Ramos (cell line): ENCODE results near the gene RNASET2.
"Not testable (repeated sequence)": the region's sequence is repeated elsewhere in the genome, so short reads cannot be mapped to it uniquely, and the experiment has no call there.

Experiments
- in situ Hi-C: fragments of 300-500 bp; cut with MboI; formaldehyde crosslinking; loops from one replicate; pipeline ENCODE4 v1.14.3; 2022; ENCODE audit warnings: low sequenced_read_pairs; ENCODE audit not compliant: unreplicated experiment

The RNASET2 gene

DNA sequence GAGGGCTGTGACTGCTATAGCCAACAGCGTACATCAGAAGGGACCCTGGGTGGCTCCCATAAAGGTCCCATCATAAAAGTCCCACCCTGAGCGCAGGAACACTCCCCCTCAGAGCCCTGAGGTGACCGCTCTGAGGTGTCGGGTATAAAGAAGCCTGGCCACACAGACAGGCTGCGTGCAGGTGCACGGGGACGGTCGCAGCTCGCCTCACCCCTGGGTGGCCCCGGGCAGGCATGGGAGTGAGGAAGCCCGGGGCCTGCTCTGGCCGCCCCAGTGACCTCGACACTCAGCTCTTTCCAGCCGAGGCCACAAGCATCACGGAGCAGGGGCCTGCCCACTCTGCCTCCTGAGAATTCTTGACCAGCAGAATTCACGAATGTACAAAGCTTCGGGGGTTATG is 14.4 kb upstream of the RNASET2 start:
- in situ Hi-C loops: no loop called here

DNA sequence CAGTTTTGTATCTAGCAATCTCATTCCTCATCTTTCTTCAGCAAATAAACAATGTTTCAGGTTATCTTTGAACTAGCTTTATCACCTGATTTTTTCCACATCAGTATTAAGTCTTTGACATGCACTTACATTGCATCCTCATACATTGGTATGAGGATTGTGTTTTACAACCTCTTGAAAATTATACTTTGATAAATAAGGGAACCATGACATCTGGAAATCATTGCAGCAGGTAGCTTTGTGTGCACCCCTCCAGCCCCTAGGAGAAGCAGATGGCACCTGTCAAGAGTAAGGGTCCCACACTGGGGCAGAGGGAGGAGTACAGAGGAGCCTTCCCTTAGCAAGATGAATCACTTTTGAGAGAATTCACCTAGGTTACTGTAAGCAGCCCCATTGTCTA is 13.7 kb upstream of the RNASET2 start:
- in situ Hi-C loops: no loop called here

DNA sequence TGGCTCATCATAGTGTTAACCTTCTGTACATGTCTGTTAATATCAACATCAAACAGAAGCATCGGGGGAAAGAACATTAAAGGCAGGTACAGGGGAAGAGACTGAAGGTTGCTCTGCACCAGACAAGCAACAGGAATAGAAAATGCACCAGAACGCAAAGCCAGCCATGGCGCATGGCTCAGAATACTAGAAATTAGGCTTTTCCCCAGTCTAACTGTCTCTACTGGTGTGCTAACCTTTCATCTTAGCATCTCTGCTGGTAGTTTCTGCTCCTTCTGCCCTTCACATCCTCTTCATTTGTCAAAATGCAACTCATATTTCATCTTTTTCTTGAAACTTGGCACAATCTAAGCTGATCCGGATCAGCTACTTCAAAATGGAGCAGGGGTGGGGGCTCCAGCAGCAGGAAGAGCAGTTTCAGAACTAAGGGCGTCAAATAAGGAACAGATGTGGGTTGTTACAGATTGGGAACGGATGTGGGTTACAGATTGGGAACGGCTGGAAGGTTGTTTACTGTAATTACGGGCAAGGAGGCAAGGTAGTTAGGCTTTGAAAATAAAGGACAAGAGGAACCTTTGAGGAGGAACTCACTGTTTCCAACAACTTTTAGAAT is 13.1 kb upstream of the RNASET2 start:
- in situ Hi-C loops: no loop called here

DNA sequence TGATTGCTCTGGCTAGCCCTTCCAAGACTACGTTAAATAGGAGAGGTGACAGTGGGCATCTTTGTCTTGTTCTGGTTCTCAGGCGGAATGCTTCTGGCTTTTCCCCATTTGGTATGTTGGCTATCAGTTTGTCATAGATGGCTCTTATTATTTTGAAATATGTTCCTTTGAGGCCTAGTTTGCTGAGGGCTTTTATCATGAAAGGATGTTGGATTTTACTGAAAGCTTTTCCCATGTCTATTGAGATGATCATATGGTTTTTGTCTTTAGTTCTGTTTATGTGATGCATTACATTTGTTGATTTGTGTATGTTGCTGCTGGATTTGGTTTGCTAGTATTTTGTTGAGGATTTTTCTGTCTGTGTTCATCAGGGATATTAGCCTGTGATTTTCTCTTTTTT is 9.9 kb upstream of the RNASET2 start:
- in situ Hi-C loops: no loop called here

DNA sequence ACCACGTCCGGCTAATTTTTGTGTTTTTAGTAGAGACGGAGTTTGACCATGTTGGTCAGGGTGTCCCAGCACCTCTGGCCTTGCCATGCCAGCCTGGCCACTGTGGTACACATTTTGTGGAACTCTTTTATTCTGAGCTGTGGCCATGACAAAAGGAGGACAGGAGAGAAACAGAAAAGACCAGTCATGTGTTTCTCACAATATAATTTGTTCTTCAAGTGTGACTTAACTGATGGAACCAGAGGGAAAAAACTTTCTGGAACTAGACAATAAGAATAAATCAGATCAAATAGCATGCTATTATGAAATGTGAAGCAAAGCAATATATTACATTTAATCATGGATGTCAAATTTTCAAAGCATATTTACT is 4.2 kb upstream of the RNASET2 start:
- in situ Hi-C loops: no loop called here

DNA sequence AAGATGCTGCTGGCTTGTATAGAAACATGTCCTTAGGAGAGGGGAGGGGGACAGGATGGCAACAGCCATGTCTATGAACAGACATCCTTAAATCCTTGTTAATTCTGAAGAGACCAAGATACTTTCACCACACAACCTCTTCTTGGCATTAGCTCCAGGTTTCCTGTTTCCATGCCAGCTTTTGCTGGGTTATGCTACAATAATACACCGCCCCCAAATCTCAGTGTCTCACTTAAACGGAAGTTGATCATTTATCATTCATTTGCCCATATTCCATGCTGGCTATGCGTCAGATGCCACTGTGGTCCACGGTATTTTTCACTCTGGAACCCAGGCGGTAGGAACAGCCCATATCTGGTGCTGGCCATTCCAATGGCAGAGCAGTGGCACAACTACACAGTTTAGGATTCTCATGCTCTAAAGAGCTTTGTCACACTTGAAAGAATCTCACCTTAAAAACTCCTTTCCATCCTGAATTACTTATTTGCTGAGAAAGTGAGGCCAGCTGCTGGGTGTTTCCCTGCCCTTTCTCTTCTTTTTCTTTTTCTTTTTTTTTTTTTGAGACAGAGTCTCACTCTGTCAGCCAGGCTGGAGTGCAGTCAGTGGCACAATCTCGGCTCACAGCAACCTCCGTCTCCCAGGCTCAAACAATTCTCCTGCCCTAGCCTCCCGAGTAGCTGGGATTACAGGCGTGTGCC is 3.7 kb upstream of the RNASET2 start:
- in situ Hi-C loops: no loop called here

DNA sequence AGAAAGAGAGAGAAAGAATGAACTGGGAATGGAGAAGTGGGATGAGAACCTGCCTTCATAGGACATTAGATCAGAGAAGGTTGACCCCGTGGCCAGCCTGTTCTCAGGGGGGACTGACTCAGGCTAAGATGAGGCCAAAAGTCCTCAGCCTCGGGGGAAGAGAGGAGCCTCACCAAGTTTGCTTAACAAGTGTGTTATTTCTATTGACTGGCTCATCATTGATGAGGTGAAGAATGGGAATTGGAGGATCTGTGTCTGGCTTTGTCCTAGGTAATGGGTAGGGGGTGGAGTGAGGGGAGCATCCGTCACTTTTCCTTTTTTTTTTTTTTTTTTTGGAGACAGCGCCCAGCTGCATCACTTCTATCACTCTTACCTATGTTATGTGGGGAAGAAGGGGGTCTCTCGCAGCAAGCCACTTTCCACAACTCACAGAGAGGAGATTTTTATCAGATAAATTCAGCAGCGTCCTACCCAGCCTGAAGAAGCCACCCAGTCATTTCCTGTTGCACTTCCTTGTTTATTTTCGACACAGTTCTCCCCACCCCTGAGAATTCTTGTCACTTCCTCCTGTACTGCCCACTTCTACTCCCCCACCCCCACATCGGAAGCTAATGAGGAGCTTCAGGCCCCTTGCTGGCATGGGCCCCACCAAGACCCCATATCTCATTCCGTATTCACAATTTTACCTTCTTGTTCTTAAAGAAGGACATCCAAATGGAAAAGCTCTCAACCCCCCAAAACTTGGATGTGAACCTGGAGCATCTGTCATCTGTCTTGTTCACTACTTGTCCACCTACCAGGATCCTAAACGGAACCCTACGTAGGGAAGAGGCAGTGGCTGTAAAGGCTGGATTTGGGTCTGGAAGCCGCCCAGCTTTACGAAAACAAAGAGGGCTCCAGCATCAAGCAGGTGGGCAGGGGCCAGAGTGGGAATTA is 2.8 kb upstream of the RNASET2 start:
- in situ Hi-C loops: no loop called here

DNA sequence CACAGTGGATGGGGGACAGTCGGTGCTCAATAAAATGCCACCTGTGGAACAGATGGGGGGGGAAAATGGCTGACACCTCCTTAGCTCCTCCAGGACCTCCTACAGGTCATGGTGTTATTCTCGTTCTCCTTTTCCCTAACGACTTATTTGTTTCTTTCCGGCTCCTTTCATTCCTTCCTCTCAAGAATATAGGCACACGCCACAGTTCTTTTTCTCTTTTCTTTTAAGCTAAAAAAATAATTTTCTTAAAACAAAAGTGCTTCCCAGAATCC is 1.4 kb upstream of the RNASET2 start:
- in situ Hi-C loops: no loop called here

DNA sequence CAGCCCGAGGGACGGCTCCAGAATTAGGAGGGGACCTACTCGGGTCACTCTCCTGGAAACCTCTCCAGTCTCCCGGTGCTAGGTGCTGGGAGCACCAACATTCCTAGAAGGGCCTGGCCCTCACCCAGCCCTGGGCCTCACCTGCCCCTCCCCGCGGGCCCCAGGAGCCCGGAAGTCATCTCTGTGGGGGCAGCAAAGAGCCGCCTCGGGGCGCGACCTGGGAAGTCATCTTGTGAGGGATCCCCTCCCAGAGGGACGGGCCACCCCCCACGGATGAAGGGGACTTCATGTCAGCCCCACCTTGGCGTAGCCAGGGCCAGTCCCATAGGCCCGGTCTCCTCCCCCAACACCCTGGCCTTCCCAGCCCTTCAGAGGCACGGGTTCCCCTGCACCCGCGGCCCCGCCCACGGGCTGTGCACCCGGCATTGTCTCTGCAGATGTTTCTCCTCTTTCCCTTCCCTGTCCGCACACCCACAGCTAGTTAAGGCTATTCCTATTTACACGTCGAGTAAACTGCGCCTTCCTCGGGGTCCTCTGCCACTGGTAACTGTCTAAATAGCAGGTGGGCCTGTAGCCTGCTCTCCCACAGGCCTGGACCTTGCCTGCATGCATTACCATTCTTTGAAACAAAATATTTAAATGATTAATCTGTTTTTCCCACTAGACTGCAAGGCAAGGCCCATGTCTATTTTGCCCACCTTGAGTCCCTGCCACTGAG is 896 bp upstream of the RNASET2 start:
- in situ Hi-C loops: no loop called here

DNA sequence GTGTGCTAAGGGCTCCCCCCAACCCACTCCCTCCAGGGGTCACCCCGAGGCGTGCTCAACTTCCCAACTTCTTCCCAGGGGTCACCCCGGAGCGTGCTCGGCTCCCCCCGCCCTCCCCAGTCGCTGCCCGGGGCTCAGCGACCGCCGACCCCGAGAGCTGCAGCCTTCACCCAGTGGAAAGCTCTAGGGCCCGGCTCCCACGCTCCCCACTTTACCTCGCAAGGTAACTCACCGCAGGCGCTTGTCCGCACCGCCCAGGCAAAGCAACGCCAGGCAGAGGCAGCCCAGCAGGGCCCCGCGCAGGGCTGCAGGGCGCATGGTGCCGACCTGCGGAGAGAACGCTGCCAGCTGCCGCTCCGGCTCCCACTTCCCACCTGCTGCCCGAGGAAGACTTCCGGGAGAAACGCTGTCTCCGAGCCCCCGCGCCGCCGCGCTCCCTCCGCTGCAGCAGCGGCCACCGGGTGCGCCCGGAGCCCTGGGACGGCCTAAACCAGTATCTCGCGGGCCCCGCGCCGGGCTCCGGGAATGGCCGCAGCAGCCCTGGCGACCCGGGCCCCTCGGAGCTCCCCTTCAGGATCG is 396 bp downstream of the RNASET2 start:
- in situ Hi-C loops: no loop called here

DNA sequence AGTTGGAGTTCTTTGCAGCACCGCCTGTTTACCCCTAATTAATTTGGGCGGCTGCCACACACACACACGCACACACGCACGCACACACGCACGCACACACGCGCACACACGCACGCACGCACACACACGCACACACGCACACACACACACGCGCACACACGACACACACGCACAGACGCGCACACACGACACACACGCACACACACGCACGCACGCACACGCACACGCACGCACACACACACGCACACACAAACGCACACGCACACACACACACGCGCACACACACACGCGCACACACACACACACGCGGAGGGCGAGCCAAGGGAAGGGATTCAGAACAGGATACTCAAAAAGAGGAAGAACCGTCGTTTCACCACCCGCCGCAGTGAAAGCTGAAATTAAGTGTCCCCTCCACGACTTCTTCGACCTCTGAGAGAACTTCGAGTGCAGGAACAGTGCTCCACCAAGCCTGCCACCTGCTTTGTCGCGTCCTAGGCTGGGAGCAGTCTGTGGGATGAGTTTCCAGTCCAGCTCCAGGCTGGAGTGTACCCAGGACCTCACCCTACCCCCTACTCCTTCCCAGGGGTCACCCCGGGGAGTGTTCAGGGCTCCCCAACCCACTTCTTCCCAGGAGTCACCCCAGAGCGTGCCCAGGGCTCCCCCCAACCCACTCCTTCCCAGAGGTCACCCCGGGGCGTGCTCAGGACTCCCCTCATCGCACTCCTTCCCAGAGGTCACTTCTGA is 1.1 kb downstream of the RNASET2 start:
- in situ Hi-C loops: no loop called here

DNA sequence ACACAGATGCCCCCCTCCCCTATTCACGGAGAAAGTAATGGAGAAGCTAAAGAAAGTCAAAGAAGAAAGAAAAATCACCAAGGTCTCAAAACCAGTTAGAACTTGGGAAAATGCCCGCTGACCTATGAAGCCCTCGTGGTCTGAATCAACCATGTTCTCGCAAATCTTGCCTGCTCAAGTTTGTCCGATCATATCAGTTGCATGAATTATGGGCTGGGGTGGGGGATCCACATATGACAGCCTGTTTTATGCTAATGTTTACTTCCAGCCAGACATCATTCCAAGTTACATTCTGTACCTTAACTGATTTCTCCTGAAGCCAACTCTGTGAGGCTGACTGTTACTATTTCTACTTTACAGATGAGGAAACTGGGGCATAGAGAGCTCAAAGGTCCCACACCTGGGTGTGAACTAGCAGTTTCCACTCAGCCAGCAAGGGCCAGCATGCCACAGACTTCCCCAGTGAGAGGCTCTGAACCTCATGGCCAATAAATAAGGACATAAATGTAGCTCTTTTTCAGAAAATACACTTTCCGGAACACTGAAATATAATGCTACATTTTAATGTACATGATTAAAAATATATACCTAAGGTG is 2.1 kb downstream of the RNASET2 start:
- in situ Hi-C loops: no loop called here

DNA sequence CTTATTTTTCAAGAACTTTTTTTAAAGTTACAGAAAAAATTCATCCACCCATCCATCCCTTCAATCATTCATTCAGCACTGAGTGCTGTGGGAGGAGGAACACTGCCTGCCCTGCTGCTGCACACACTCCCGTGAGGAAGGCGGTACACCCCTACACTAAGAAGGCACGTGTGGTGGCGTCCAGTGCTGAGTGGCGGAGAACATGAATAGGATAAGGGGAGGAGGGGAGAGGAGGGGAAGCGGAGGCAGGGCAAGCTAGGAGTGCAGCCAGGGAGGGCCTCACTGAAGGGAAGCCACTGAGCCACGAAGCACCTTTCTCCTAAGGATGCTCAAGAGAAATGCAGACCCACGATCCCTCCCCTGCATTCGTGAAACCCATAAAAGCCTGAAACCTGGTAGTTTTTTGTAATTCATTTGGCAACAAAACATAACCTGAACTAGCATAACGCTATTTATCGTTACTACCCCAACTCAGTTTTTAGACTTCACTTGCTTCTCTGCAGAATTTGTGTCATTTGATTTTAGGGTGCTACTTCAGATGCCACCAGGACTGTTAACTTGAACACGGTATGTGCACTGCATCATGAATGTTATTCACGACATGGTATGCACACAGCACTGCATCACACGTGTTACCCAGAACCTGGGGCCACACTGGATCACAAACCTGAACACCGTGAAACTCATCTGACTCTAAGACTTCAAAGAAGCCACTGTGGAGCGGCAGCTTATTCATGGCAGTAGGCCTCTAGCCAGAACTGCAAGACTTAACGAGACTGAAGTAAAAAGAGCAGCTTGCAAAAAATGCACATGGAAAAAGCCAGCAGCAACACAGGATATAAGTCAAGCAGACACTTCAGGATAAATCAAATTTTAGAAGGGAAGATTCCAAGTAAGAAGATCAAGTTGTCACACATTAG is 3.5 kb downstream of the RNASET2 start:
- in situ Hi-C loops: no loop called here

DNA sequence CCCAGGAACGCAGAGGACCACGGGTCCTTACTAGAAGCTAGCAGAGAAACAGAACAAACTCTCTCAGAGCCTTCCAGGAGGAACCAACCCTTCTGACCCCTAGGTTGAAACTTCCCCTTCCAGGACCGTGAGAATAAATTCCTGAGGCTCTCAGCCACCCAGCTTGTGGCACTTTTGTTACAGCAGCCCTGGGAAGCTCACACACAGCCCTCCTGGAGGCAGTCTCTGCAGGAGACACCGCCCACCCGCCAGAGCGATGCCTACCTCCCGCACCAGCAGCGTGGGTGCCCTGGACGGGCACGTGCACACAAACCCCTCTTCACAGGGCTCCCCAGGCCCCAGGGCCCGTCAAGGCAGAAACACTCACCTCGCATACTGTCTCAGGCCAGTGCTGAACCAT is 4.2 kb downstream of the RNASET2 start:
- in situ Hi-C loops: no loop called here

DNA sequence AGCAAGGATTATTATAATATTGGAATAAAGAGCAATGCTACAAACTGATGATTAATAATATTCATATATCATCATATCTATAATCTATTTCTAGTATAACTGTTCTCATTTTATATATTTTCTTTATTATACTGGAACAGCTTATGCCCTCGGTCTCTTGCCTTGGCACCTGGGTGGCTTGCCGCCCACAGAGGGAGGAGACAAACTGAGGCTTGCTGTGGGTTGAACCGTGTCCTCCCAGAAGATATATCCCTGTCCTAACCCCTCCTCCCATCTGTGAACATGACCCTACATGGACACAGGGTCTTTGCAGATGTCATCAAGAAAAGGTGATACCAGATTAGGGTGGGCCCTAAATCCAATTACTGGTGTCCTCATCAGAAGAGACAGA is 4.7 kb downstream of the RNASET2 start:
- in situ Hi-C loops: no loop called here

DNA sequence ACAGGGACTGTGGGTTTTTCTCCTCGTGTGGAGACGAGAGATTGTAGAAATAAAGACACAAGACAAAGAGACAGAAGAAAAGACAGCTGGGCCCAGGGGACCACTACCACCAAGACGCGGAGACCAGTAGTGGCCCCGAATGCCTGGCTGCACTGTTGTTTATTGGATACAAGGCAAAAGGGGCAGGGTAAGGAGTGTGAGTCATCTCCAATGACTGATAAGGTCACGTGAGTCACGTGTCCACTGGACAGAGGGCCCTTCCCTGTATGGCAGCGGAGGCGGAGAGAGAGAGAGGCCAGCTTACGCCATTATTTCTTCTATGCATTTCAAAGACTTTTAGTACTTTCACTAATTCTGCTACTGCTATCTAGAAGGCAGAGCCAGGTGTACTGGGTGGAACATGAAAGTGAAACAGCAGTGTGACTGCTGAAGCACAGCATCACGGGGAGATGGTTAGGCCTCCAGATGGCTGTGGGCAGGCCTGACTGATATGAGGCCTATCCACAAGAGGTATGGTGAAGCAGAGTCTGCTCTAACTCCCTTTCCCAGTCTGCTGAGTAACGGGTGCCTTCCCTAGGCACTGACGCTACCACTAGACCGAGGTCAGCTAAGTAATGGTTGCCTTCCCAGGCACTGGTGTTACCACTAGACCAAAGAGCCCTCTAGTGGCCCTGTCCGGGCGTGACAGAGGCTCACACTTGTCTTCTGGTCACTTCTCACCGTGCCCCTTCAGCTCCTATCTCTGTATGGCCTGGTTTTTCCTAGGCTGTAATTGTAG is 5.3 kb downstream of the RNASET2 start:
- in situ Hi-C loops: not testable (repeated sequence)

DNA sequence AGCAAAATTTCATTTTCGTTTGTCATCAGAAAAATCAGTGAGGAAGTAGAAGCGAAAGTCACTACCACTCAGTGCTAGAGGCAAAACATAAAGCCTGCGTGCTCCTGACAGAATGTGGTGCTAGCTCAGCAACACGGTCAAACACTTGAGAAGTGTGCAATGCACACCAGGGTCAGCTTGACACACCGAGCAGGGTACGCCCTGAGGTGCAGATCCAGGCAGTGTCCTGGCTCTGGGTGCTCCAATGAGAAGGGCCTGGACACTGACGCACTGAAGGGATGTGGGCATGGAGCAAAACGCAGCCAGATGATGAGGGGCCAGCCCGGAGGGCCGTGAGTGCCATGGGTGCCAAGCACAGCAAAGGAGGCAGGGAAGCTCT is 5.9 kb downstream of the RNASET2 start:
- in situ Hi-C loops: no loop called here
